Activated effector memory CD4-positive, alpha-beta T cell treated with Interleukin-2 at 50 U/mL for 16 hours (primary cell): ENCODE results near the gene IRF2.

Experiments
- DNase-seq: peaks from one replicate; pipeline ENCODE4 v3.0.0-alpha.2; 2020

IRF2 gene

DNA sequence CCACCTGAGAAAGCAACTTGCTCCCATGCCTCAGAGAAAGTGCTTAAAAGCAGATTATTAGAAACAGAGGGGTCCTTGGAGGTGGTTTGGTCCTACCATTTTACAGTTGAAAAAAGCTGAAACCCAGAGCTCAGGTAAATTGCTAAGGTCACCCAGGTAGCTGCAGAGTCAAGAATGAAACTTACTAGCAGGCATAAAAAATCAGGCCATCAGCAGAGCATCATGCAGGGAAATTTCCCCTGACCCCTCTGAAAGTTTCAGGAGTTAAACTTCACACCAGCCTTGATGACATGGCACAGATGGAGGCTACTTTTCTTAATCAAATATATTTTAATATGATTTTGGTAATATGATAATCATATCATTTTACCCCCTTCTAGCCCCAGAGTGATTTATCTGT lies 70.3 kb downstream of the IRF2 start:
- DNase-seq = no peak

DNA sequence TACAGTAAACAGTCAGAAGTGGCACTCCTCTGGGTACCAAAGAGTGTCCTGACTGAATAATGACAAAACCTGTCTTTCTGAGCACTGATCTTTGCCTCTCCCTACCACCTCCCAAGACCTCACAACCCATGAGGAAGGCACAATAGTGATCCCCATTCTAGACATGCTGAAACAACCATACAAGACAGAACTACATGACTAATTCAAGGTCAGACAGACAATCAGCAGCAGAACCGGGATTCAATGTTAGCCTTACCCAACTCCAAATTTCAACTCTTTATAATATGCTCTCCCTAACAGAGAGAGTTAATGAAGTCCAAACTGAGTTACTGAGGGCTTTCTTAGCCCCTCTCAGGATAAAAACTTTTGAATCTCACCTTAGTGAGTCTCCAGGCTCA lies 71.0 kb downstream of the IRF2 start:
- no peak for DNase-seq

- DNase-seq = no peak
Observed at GRCh38 chr4:184402740-184403383, 71.5 kb downstream of the IRF2 start.

- no peak for DNase-seq
Observed at GRCh38 chr4:184402239-184402638, 72.1 kb downstream of the IRF2 start.

- DNase-seq = no peak
Observed at GRCh38 chr4:184401397-184402171, 72.8 kb downstream of the IRF2 start.

DNA sequence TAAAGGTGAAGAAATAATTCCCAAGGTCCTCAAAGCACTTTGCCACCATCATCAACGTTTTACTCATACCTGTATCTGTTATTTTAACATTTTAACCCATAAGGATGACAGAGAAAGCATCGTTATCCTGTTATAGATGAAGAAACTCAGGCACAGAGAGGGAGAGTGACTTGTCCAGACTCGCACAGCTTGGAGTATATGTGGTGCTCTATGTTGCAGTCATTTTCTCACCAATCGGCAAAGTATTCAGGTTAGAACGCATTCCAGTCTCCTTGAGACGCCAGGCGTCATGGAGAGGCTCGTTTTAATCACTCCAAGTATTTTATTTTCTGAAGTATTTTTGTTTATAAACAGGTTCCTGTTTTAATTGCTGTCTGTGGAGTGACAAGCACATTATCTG lies 73.5 kb downstream of the IRF2 start:
- no peak for DNase-seq

- no peak for DNase-seq
Observed at GRCh38 chr4:184400375-184400870, 73.9 kb downstream of the IRF2 start.

DNA sequence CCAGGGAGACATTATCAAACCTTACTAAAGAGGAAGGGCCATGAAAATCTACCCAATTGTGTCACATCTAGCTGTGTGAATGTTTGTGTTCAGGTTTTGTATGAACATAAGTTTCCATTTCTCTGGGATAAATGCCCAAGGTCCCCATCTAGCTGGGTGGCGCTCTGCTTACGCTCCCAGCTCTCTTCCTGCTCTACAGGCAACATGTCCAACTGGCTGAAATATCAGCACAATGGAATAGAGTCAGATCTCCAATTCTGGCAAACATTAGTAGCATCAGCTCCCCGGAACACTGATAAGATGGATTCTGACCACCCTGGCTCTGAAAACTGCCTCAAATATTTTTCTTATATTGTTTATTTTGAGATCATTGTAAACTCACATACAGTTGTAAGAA lies 74.8 kb downstream of the IRF2 start:
- no peak for DNase-seq

DNA sequence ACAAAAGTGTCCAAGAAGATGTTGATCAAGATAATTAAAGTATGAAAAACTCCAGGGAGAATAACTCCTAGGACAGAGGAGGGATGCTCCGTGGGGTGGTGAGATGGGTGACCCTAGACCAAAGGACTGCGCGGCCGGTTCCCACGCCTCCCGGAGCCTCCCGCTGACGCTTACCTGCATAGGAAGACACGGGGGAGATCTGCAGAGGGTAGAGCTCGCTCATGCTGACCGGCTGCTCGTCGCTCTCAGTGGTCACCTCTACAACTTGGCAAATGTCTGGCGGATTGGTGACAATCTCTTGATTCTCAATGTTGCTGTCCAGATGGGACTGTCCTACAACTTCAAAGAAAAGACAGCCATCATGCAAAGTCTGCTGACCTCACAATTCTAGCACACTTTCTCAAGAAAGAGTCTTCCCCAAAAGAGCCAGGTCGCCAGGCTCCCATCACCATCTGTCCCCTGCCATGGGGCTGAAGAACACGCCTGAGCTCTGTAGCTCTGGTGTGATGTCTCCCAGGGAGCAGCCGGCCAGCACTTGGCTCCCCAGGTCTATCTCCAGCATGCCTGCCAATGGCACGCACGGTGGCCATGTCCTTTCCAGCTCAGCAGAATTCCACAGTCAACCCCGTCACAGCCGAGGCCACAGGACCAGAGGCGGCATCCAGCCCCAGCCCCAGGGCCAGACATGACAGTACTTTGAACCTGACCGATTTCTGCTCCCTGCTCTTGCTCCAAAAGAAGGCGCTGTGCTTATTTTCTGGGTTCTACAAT lies 75.4 kb downstream of the IRF2 start:
- no peak for DNase-seq

GRCh38 chr4:184397516-184398163 lies 76.7 kb downstream of the IRF2 start:
- no peak for DNase-seq

DNA sequence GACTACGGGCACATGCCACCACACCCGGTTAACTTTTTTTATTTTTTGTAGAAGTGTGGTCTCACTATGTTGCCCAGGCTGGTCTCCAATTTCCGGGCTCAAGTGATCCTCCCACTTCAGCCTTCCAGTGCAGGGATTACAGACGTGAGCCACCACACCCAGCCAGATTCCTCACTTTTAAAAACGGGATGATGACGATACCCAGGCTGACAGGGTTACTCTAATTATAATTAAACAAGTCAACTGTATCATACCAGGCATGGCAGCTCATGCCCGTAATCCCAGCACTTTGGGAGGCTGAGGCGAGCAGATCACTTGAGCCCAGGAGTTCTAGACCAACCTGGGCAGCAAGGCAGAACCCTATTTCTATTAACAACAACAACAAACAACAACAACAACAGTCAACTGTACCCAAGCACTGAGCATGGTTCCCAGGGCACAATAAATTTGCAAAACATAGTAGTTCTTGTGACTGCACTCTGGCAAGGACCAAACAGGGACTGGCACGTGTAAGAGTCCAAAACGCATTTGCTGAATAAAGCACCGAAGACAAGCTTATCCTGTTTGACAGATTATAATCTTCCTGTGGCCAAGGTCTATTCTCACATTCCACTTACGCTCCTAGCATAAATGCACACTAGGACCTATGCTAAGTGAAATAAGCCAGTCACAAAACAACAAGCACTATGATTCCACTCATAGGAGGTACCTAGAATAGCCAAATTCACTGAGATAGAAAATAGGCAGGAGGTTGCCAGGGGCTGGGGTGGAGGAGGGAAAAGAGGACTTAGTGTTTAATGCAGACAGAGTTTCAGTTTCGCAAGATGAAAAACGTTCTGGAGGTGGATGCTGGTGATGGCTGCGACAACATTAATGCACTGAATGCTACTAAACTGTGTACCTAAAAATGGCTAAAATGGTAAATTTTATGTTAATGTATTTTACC lies 77.5 kb downstream of the IRF2 start:
- DNase-seq = no peak

- DNase-seq = no peak
Observed at GRCh38 chr4:184395971-184396391, 78.4 kb downstream of the IRF2 start.

DNA sequence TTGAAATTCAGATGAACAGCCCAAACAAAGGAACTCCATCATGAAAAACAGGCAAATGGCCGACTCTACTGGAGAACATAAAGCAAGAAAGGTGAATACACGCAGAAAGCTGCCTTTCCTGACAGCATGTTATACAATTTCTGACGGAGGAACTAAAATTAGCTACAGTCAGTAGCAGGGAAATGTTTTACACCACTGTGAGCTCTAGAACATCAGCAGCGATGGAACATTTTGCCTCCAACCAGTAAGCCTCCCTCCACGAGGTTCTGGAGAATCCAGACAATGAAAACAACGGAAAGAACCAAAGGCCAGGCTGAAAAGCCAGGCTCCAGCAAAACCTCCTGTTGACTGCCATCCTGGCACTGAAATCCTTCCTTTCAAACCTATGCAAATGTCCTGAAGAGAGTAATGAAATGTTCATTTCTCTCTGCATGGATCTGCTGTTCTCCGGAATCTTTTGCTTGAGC lies 78.9 kb downstream of the IRF2 start:
- DNase-seq = no peak

- DNase-seq = no peak
Observed at GRCh38 chr4:184392748-184393559, 81.4 kb downstream of the IRF2 start.

GRCh38 chr4:184392316-184392715 lies 82.0 kb downstream of the IRF2 start:
- DNase-seq = no peak

DNA sequence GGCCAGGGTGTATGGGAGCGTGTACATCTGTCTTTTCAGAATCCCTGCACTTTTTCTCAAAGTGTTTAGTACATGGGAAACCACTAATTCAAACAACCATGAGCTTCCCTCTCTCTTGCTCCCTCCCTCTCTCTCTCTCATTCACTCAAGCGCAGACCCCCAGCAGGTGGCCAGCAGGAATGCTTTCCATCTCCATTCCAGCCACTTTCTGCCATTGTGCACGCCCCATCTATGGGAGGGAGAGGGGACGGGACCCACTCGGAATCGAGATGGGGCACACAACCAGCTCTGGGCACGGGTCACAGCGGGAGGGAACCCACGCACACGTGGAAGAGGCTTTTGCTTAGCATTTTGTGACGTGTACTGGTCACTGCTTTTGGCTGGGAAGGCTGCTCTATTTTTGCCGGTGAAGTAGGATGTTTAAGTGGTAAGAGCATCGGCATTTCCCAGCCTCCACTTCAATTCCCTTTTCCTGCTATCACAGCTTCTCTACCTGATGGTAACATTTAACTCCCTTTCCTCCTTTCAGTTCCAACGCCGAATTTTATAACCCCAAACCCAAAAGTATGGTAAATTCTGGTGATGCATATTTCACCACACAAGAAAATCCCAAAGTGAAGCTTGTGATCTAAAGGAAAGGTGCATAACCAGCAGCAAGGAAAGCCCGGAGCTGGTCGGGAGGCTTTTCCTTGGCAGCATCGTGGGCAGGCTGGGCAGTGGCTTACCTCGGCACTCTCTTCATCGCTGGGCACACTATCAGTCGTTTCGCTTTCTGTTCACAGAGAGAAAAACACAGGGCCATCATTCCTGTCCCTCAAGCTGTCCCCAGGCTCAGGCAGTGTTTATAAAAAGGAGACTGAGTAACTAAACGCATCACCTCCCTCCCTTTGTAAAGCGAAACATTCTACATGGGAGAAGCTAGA lies 84.1 kb downstream of the IRF2 start:
- DNase-seq = no peak

DNA sequence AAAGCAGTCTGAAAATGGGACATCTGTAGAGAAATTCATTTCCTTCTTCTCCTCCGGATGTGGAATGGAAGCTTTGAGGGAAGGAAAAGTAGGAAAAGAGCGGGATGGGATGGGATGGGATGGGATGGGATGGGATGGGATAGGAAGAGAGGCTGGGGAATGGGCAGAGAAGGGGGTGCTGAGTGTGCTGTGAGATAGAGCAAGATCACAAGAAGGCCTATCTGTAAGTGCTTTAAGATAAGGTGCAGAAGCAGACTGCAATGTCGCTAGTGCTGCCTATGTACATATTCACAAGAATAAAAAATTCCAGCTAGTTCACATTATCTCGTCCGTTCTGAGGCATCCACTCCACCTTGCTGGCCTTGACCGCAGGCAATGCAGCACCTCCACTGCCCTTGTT lies 86.2 kb downstream of the IRF2 start:
- no peak for DNase-seq

DNA sequence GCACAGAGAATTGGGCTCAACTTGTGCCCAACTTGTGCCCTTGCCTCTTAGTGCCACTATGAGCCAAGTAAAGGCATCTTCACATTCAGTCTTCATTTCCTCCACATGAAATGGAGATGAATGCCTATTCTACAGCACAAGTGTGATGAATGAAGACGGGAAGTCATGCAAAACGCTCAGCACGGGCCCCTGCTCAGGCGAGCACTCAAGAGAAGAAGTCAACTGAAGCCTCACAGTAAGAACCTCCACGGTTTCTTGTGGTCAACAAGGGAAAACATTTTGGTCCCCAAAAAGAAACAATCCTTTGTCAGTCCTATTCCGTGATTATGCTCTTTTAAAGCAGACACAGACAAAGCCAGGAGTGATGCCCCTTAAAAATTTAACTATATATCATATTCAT lies 87.0 kb downstream of the IRF2 start:
- DNase-seq = no peak

GRCh38 chr4:184386271-184386781 lies 88.0 kb downstream of the IRF2 start:
- DNase-seq = no peak

DNA sequence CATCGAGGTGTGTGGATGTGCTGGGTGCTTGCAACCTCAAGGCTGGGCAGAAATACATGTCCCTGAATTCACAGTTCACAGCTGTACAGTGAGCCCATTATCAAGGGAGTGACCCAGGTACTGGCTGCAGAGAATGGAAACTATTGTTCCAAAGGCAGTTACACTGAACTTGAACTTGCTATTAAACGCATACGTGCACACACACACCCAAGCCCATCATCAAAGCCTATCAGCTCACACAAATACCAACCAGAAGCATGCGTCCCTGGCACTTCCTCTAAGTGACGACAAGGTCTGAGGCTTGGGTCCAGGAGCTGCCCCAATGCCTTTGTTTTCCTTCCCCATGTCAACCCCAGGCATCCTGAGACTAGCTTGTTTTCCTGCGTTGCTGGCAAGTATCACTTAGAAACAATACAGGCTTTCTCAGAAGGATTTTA lies 88.6 kb downstream of the IRF2 start:
- no peak for DNase-seq
